ENCODE measurements around the gene CHAF1B.

DNA sequence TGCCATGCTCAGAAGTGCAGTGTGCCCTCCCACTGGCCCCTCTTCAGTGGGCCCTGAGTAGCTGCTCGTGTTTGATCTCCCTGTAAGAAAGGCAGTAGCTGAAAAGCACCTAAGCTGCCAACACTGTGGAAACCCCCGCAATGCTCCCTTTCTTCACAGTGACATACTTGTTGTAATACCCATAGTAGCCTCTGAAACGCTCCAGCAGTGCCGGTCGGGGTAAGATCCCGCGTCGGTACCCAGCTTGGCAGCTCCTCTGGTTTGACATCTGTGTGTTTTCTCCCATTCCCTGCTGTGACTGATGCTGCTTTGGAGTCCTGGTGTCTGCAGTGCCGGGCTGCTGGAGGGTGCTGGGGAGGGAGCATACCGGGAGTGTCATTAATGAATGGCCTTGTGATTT is 3.6 kb downstream of the CHAF1B start:
- TF ChIP-seq EZH2 (IDR thresholded peaks at IDR 0.05; ENCODE audit: insufficient read depth, poor library complexity, severe bottlenecking) = no peak
- no peak for TF ChIP-seq EZH2phosphoT487 (IDR thresholded peaks at IDR 0.05; ENCODE audit: insufficient read depth, low read depth)

Measured in GM23248 (cell line).